Ishikawa (cell line): ENCODE results near the gene OPN5.
A peak's percentile ranks its signal among the peaks of the same experiment; 100 is the strongest.

Experiments
- CEBPB ChIP-seq: IDR thresholded peaks from 2 replicates; pipeline ENCODE4 v1.6.1; 2012
- CREB1 ChIP-seq: IDR thresholded peaks from 2 replicates; pipeline ENCODE4 v1.6.1; 2012; ENCODE audit warnings: low read depth
- EGR1 ChIP-seq: IDR thresholded peaks from 2 replicates; pipeline ENCODE4 v1.6.1; 2012
- EP300 ChIP-seq: IDR thresholded peaks from 2 replicates; pipeline ENCODE4 v1.6.1; 2012; ENCODE audit warnings: borderline replicate concordance
- FOXM1 ChIP-seq: IDR thresholded peaks from 2 replicates; pipeline ENCODE4 v1.6.1; 2012; ENCODE audit warnings: low read depth, borderline replicate concordance
- MAX ChIP-seq: IDR thresholded peaks from 2 replicates; pipeline ENCODE4 v1.6.1; 2012
- NFIC ChIP-seq: IDR thresholded peaks from 2 replicates; pipeline ENCODE4 v1.6.1; 2012
- RAD21 ChIP-seq: IDR thresholded peaks from 2 replicates; pipeline ENCODE4 v1.6.1; 2012; ENCODE audit warnings: low read depth
- REST ChIP-seq: IDR thresholded peaks from 2 replicates; pipeline ENCODE4 v1.6.1; 2012; ENCODE audit warnings: low read depth, mild to moderate bottlenecking
- TAF1 ChIP-seq: IDR thresholded peaks from 2 replicates; pipeline ENCODE4 v1.6.1; 2012; ENCODE audit warnings: low read depth, mild to moderate bottlenecking
- TCF12 ChIP-seq: IDR thresholded peaks from 2 replicates; pipeline ENCODE4 v1.6.1; 2012; ENCODE audit warnings: low read depth
- TEAD4 ChIP-seq: IDR thresholded peaks from 2 replicates; pipeline ENCODE4 v1.6.1; 2012
- USF1 ChIP-seq: IDR thresholded peaks from 2 replicates; pipeline ENCODE4 v1.6.1; 2012
- YY1 ChIP-seq: IDR thresholded peaks from 2 replicates; pipeline ENCODE4 v1.6.1; 2012; ENCODE audit warnings: low read depth
- ZBTB7A ChIP-seq: IDR thresholded peaks from 2 replicates; pipeline ENCODE4 v1.6.1; 2012; ENCODE audit warnings: low read depth

OPN5 gene

GRCh38 chr6:47737406-47737805 is 44.4 kb upstream of the OPN5 start:
- TF ChIP-seq TCF12 (no peak), TAF1 (no peak), CREB1 (no peak), NFIC (no peak), USF1 (no peak), MAX (no peak), REST (no peak), TEAD4 (no peak), EGR1 (no peak), ZBTB7A (no peak), YY1 (no peak), CEBPB (no peak), RAD21 (no peak), EP300 (no peak), FOXM1 (no peak)

GRCh38 chr6:47740714-47741113 is 41.1 kb upstream of the OPN5 start:
- TF ChIP-seq MAX, result no peak
- no peak for TF ChIP-seq YY1
- TF ChIP-seq CEBPB, result no peak
- TF ChIP-seq EGR1, result no peak
- TF ChIP-seq TEAD4, result no peak
- no peak for TF ChIP-seq RAD21
- TF ChIP-seq REST, result no peak
- TF ChIP-seq NFIC, result no peak
- no peak for TF ChIP-seq FOXM1
- TF ChIP-seq TAF1, result no peak
- no peak for TF ChIP-seq EP300
- TF ChIP-seq USF1, result no peak
- no peak for TF ChIP-seq TCF12
- TF ChIP-seq CREB1, result no peak
- TF ChIP-seq ZBTB7A, result no peak

- TF ChIP-seq REST, result no peak
- TF ChIP-seq TEAD4, result peak; percentile 51
- TF ChIP-seq ZBTB7A, result no peak
- no peak for TF ChIP-seq CEBPB
- peak; percentile 38; the same call in 1 of the 2 replicates for TF ChIP-seq EP300
- 0 out of 2 replicates have a peak, but pooled peaks have one; percentile 21 for TF ChIP-seq TCF12
- TF ChIP-seq NFIC, result peak; percentile 45; the same call in 1 of the 2 replicates
Observed at GRCh38 chr6:47741807-47742206, 40.0 kb upstream of the OPN5 start.

- TF ChIP-seq CREB1, result no peak
- TF ChIP-seq EP300, result no peak
- TF ChIP-seq USF1, result no peak
- no peak for TF ChIP-seq ZBTB7A
- TF ChIP-seq NFIC, result no peak
- TF ChIP-seq RAD21, result no peak
- TF ChIP-seq REST, result no peak
- no peak for TF ChIP-seq EGR1
- TF ChIP-seq CEBPB, result no peak
Observed at GRCh38 chr6:47743744-47744143, 38.1 kb upstream of the OPN5 start.
